Activated B cell treated with CpG ODN at 0.5 μM for 24 hours (primary cell): ENCODE results near the gene ACE. TPM values are rescaled to one million over a fixed set of nuclear protein-coding genes. Genes with fewer than 3 reads are reported as not detected.

Experiments used
- ATAC-seq: fragments of 200-7000 bp; cut with Tn5 transposase; one replicate; pipeline ENCODE4 v1.10.0; 2021; ENCODE audit warnings: low read depth, mild to moderate bottlenecking, moderate library complexity
- CTCF ChIA-PET: fragments of 350-600 bp; sonication (Branson Sonifier 250); formaldehyde crosslinking; loops from one replicate; lab custom pipeline; 2021; ENCODE audit warnings: antibody characterized with exemption; lab: Charles Lee
- POLR2A ChIA-PET: fragments of 350-600 bp; sonication (Branson Sonifier 250); formaldehyde crosslinking; loops from one replicate; lab custom pipeline; 2021; ENCODE audit warnings: antibody characterized with exemption; lab: Charles Lee
- DNase-seq: peaks from one replicate; pipeline ENCODE4 v3.0.0; 2022
- H3K27ac Mint-ChIP-seq: one replicate; pipeline ENCODE4 v1.8.0; 2020; ENCODE audit warnings: mixed read lengths
- H3K27me3 Mint-ChIP-seq: one replicate; pipeline ENCODE4 v1.8.0; 2021; ENCODE audit warnings: mixed read lengths
- H3K36me3 Mint-ChIP-seq: one replicate; pipeline ENCODE4 v1.8.0; 2021; ENCODE audit warnings: low read depth, mixed read lengths
- H3K4me1 Mint-ChIP-seq: one replicate; pipeline ENCODE4 v1.8.0; 2021; ENCODE audit warnings: mixed read lengths
- H3K4me3 Mint-ChIP-seq: one replicate; pipeline ENCODE4 v1.8.0; 2020; ENCODE audit warnings: mild to moderate bottlenecking, mixed read lengths
- H3K9me3 Mint-ChIP-seq: one replicate; pipeline ENCODE4 v1.8.0; 2020; ENCODE audit warnings: mixed read lengths
- intact Hi-C: fragments of 100-400 bp; cut with micrococcal nuclease; formaldehyde crosslinking; loops from one replicate; pipeline ENCODE4 v1.15.1; 2024
- total RNA-seq: library from RNA; stranded (reverse); gene quantifications from 2 replicates; pipeline ENCODE4 v1.2.3, GENCODE V29; 2022
- TF ChIP-seq, protein P1 (sequence below): fragments of 200-600 bp; IDR thresholded peaks from one replicate; pipeline ENCODE4 v1.8.0; 2022; ENCODE audit warnings: antibody characterized with exemption, mild to moderate bottlenecking

Gene ACE
- total RNA-seq, 1 donor from 2014 or later, result 3.2 TPM

DNA sequence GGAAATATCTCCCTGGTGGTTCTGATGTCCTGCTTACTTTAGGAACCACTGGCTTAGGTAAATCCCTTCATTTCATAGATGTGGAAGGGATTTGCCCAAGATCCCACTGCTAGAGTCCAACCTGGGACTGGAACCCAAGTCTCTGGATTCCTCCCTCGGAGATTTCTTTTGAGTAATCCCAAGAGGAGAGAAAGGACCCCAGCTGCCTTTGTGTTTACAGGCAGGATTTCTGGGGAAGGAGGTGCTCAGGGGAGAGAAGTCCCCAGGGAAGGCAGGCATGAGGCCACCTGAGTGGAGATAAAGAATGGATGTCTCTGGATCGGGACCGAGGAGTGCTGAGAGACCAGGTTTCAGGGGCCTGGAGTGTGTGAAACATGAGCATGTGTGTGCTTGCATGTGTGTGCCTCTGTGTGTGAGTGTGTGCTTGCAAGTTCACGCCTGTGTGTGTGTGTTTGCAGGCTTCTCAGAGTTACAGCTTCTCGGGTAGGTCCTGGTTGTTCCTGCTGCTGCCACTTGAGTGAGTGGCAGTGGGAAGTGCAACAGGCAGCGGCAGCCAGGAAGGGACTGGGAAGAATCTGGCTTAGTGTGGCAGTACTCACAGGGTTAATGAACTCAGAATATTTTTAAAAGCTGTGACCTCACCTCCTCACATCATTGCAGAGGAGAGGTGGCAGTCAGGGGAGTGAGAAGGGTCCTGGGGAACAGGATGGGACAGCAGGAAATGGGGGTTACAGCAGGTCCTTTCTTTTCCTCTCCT is 48.5 kb downstream of the ACE start:
- Mint-ChIP-seq H3K27ac (no peak overlapping the region), H3K4me3 (no peak overlapping the region), H3K27me3 (peaks cover 42% of the 10 kb centered on the region), H3K9me3 (no peaks in the 10 kb centered on the region), H3K4me1 (no peaks in the 10 kb centered on the region), H3K36me3 (no peaks in the 10 kb centered on the region)
- CTCF ChIA-PET, result no interaction called here
- intact Hi-C loops, result no loop called here
- no peak for DNase-seq
- ATAC-seq, result no peak
- POLR2A ChIA-PET, result no interaction called here
- TF ChIP-seq, protein P1, sequence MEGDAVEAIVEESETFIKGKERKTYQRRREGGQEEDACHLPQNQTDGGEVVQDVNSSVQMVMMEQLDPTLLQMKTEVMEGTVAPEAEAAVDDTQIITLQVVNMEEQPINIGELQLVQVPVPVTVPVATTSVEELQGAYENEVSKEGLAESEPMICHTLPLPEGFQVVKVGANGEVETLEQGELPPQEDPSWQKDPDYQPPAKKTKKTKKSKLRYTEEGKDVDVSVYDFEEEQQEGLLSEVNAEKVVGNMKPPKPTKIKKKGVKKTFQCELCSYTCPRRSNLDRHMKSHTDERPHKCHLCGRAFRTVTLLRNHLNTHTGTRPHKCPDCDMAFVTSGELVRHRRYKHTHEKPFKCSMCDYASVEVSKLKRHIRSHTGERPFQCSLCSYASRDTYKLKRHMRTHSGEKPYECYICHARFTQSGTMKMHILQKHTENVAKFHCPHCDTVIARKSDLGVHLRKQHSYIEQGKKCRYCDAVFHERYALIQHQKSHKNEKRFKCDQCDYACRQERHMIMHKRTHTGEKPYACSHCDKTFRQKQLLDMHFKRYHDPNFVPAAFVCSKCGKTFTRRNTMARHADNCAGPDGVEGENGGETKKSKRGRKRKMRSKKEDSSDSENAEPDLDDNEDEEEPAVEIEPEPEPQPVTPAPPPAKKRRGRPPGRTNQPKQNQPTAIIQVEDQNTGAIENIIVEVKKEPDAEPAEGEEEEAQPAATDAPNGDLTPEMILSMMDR, result no peak

DNA sequence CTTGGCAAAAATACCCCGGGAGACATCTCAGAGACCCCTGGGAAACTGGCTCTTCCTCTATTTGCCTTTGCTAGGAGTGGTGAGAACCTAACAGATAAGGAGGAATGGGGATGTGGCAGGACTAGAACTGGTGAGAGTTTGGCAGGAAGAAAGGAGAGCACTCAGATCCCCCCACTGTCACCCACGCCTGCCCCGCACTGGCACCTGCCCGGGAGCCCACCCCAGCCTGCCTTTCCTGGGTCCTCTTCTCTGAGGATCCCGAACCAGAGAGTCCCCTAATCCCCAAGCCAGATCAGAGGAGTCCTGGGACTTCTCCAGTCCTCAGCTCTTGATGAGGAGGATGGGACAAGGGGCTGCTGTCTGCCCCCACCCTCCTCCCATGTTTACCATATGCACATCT is 50.0 kb downstream of the ACE start:
- ChIA-PET CTCF (no interaction called here), POLR2A (interaction anchor here (0.6 kb wide), 1 partner anchor 56 kb away, joined by 3 read pairs; no protein-coding TSS in a partner anchor)

DNA sequence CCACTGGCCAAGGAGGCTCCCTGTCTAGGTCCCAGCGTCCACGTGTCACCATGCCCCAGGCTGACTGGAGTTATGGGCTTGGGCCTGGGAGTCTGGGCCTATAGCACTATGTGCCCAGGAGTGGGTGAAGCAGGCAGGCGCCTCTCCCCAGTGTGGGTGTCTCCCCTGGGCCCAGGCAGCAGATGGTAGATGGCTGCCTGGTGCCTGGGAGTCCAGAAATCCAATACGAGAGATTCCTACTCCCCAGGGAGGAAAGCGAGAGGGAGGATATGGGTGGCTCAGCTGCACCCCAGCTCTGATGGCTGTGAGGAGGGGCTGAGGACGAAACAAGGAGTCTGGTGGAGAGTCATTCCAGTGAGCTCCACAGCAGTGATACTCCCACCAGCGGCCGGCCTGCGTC is 51.3 kb downstream of the ACE start:
- H3K4me3 Mint-ChIP-seq, result no peak overlapping the region

More for the DNA sequence above, 50.0 kb downstream of the ACE start:
- peaks cover 37% of the 10 kb centered on the region for H3K27me3 Mint-ChIP-seq
- H3K36me3 Mint-ChIP-seq, result no peaks in the 10 kb centered on the region
- H3K4me3 Mint-ChIP-seq, result no peak overlapping the region
- DNase-seq, result no peak
- no peaks in the 10 kb centered on the region for H3K4me1 Mint-ChIP-seq
- no peak for ATAC-seq
- TF ChIP-seq, protein P1, result no peak
- H3K9me3 Mint-ChIP-seq, result no peaks in the 10 kb centered on the region
- intact Hi-C loops, result no loop called here
- no peak overlapping the region for H3K27ac Mint-ChIP-seq

DNA sequence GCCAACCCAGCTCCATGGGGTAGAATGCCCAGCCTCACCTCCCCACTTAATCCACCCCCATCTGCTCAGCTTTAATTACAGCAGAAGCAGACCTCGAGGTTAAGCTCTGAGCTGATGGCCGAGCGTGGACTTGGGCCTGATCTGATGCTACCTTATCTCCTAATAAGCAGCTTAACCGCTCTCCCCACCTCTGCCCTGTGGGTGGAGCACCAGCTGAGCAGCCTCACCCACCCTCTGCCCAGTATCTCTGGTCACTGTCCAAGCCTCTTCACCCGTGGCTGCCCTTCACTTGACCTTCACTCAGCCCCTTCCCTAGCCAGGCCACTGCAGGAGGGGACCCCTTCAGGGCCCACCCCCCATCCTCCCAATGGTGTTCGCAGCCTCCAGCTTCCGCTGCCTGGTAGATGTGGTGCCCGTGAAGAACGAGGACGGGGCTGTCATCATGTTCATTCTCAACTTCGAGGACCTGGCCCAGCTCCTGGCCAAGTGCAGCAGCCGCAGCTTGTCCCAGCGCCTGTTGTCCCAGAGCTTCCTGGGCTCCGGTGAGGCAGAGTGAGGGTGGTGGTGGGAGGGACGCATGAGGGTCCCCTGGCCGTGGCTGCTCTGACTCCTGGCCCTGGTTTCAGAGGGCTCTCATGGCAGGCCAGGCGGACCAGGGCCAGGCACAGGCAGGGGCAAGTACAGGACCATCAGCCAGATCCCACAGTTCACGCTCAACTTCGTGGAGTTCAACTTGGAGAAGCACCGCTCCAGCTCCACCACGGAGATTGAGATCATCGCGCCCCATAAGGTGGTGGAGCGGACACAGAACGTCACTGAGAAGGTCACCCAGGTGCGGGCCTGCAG is 53.1 kb downstream of the ACE start:
- Mint-ChIP-seq H3K27me3 (peaks cover 20% of the 10 kb centered on the region), H3K9me3 (no peaks in the 10 kb centered on the region), H3K27ac (no peak overlapping the region), H3K36me3 (no peaks in the 10 kb centered on the region), H3K4me1 (no peaks in the 10 kb centered on the region), H3K4me3 (no peak overlapping the region)
- CTCF ChIA-PET, result no interaction called here
- ATAC-seq (no peak), DNase-seq (no peak)
- TF ChIP-seq, protein P1, result no peak
- intact Hi-C loops, result no loop called here
- POLR2A ChIA-PET, result no interaction called here

More for the DNA sequence above, 51.3 kb downstream of the ACE start:
- no peaks in the 10 kb centered on the region for H3K9me3 Mint-ChIP-seq
- no peaks in the 10 kb centered on the region for H3K36me3 Mint-ChIP-seq
- ChIA-PET POLR2A (no interaction called here), CTCF (no interaction called here)
- TF ChIP-seq, protein P1, result no peak
- DNase-seq, result no peak
- no peak for ATAC-seq
- peaks cover 32% of the 10 kb centered on the region for H3K27me3 Mint-ChIP-seq
- intact Hi-C loops, result no loop called here
- no peaks in the 10 kb centered on the region for H3K4me1 Mint-ChIP-seq
- H3K27ac Mint-ChIP-seq, result no peak overlapping the region

DNA sequence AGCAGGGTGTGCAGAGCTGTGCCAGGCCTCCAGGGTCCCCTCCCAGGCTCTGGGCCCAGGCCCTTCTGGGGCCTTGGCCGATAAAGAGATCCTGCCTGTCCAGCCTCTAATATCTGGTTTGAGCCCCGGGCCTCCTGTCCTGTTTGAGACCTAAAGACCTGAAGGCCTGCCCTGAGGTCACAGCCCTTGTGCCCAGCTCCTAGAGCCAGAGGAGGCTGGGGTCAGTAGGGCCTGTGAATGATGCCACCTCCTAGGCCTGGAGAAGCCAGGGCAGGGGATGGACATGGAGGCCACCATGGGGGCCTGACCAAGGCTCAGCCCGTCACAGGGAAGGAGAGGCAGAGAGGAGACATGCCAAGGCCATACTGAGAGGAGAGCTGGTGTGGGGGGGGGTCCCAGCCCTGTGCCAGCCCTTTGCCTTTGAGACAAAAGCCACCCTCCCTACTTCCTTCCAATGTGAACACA is 53.7 kb downstream of the ACE start:
- ATAC-seq, result no peak
- no peak for DNase-seq
- Mint-ChIP-seq H3K27me3 (peaks cover 18% of the 10 kb centered on the region), H3K27ac (no peak overlapping the region), H3K9me3 (no peaks in the 10 kb centered on the region), H3K4me1 (no peaks in the 10 kb centered on the region), H3K36me3 (no peaks in the 10 kb centered on the region), H3K4me3 (no peak overlapping the region)
- TF ChIP-seq, protein P1, result no peak
- POLR2A ChIA-PET, result no interaction called here
- intact Hi-C loops, result no loop called here
- CTCF ChIA-PET, result no interaction called here
